ENCODE measurements around the gene ARHGDIG. TPM values are rescaled to one million over a fixed set of nuclear protein-coding genes. Genes with fewer than 3 reads are reported as not detected.

ARHGDIG gene
- total and polyA plus RNA-seq, 4 donors = 0.08 TPM; not detected in 3

- TF ChIP-seq, protein P1, sequence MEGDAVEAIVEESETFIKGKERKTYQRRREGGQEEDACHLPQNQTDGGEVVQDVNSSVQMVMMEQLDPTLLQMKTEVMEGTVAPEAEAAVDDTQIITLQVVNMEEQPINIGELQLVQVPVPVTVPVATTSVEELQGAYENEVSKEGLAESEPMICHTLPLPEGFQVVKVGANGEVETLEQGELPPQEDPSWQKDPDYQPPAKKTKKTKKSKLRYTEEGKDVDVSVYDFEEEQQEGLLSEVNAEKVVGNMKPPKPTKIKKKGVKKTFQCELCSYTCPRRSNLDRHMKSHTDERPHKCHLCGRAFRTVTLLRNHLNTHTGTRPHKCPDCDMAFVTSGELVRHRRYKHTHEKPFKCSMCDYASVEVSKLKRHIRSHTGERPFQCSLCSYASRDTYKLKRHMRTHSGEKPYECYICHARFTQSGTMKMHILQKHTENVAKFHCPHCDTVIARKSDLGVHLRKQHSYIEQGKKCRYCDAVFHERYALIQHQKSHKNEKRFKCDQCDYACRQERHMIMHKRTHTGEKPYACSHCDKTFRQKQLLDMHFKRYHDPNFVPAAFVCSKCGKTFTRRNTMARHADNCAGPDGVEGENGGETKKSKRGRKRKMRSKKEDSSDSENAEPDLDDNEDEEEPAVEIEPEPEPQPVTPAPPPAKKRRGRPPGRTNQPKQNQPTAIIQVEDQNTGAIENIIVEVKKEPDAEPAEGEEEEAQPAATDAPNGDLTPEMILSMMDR (IDR thresholded peaks at IDR 0.05; ENCODE audit: low read depth, low read length, missing input control) = no peak
These were observed 5.2 kb upstream of the ARHGDIG start (continued) for GRCh38 chr16:275041-275641.

GRCh38 chr16:275786-276232 is 4.6 kb upstream of the ARHGDIG start, which contains the start of gene RGS11:
RGS11 (minus strand) TSS chr16:275944; CDS start chr16:275911, 33 bp downstream.
- Histone ChIP-seq H3K27me3 (ENCODE audit: control insufficient read depth in 4 of 4, insufficient read depth in 4 of 4, low read length in 3 of 4) (peaks cover 0 to 8% (median 3%) of the 10 kb centered on the region in 4 donors), H3K27ac (ENCODE audit: low read depth in 1 of 2, low read length in 2 of 2) (no peak within 1 kb of the TSS), H3K4me1 (ENCODE audit: control insufficient read depth in 4 of 4, insufficient read depth in 4 of 4, low read length in 3 of 4) (peaks cover 0 to 9% (median 4%) of the 10 kb centered on the region in 4 donors), H3K36me3 (ENCODE audit: control insufficient read depth in 4 of 4, insufficient read depth in 3 of 4, low read depth in 1 of 4, low read length in 3 of 4) (peaks cover 0 to 1% (median 0%) of the 10 kb centered on the region in 4 donors), H3K9ac (ENCODE audit: low read depth in 1 of 2, low read length in 2 of 2) (no peak within 1 kb of the TSS), H3K9me3 (ENCODE audit: control insufficient read depth in 4 of 4, low read length in 3 of 4) (no peaks in the 10 kb centered on the region), H3K4me3 (ENCODE audit: low read depth in 1 of 3, low read length in 3 of 3) (peak within 1 kb of the TSS in 1 of 3 donors; percentile 25)
- no peak for TF ChIP-seq HNF4A (conservative IDR thresholded peaks at IDR 0.05)
- TF ChIP-seq EGR1 (IDR thresholded peaks at IDR 0.05; ENCODE audit: low read depth in 2 of 2) = no peak
- TF ChIP-seq ZBTB33 (IDR thresholded peaks at IDR 0.05) = no peak
- TF ChIP-seq, protein P2, sequence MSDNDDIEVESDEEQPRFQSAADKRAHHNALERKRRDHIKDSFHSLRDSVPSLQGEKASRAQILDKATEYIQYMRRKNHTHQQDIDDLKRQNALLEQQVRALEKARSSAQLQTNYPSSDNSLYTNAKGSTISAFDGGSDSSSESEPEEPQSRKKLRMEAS (IDR thresholded peaks at IDR 0.05) = no peak
- no peak for TF ChIP-seq ATF3 (IDR thresholded peaks at IDR 0.05)
- TF ChIP-seq, protein P3, sequence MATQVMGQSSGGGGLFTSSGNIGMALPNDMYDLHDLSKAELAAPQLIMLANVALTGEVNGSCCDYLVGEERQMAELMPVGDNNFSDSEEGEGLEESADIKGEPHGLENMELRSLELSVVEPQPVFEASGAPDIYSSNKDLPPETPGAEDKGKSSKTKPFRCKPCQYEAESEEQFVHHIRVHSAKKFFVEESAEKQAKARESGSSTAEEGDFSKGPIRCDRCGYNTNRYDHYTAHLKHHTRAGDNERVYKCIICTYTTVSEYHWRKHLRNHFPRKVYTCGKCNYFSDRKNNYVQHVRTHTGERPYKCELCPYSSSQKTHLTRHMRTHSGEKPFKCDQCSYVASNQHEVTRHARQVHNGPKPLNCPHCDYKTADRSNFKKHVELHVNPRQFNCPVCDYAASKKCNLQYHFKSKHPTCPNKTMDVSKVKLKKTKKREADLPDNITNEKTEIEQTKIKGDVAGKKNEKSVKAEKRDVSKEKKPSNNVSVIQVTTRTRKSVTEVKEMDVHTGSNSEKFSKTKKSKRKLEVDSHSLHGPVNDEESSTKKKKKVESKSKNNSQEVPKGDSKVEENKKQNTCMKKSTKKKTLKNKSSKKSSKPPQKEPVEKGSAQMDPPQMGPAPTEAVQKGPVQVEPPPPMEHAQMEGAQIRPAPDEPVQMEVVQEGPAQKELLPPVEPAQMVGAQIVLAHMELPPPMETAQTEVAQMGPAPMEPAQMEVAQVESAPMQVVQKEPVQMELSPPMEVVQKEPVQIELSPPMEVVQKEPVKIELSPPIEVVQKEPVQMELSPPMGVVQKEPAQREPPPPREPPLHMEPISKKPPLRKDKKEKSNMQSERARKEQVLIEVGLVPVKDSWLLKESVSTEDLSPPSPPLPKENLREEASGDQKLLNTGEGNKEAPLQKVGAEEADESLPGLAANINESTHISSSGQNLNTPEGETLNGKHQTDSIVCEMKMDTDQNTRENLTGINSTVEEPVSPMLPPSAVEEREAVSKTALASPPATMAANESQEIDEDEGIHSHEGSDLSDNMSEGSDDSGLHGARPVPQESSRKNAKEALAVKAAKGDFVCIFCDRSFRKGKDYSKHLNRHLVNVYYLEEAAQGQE (IDR thresholded peaks at IDR 0.05) = no peak
- no peak for TF ChIP-seq FOXA1 (IDR thresholded peaks at IDR 0.05)
- no peak for TF ChIP-seq NR2F2 (IDR thresholded peaks at IDR 0.05)
- no peak for TF ChIP-seq GABPA (IDR thresholded peaks at IDR 0.05 in 1 of 2, conservative IDR thresholded peaks at IDR 0.05 in 1 of 2)
- TF ChIP-seq RAD21 (IDR thresholded peaks at IDR 0.05) = no peak
- TF ChIP-seq, protein P1 (IDR thresholded peaks at IDR 0.05; ENCODE audit: low read depth, low read length, missing input control) = no peak
- no peak for TF ChIP-seq YY1 (IDR thresholded peaks at IDR 0.05)
- TF ChIP-seq HNF4G (IDR thresholded peaks at IDR 0.05) = no peak
- no peak for TF ChIP-seq TAF1 (conservative IDR thresholded peaks at IDR 0.05)
- no peak for TF ChIP-seq JUND (IDR thresholded peaks at IDR 0.05)
- TF ChIP-seq SP1 (IDR thresholded peaks at IDR 0.05) = no peak
- TF ChIP-seq RXRA (IDR thresholded peaks at IDR 0.05) = no peak
- DNase-seq (ENCODE audit: low spot score) = no peak
- 4% methylated on average over 56 of the region's 56 CpGs for WGBS

Data from liver (tissue), 9 donors.